CD4-positive, alpha-beta T cell treated with Interleukin-1 beta for 1 hour (primary cell): Measurements from ENCODE around the gene CST9L.
A peak's percentile ranks its signal among the peaks of the same experiment; 100 is the strongest.

Source experiments
- DNase-seq, 2 donors: peaks; one replicate each; pipeline ENCODE4 v3.0.0-alpha.2; 2020 to 2022

Gene CST9L

GRCh38 chr20:23568320-23568970 lies at the start of gene CST9L:
TSS of gene CST9L (minus strand) at chr20:23568484. CDS start at chr20:23568450, 34 bp downstream.
- DNase-seq: no peak

- DNase-seq: no peak
Observed at GRCh38 chr20:23614163-23614562, 45.9 kb upstream of the CST9L start.

DNA sequence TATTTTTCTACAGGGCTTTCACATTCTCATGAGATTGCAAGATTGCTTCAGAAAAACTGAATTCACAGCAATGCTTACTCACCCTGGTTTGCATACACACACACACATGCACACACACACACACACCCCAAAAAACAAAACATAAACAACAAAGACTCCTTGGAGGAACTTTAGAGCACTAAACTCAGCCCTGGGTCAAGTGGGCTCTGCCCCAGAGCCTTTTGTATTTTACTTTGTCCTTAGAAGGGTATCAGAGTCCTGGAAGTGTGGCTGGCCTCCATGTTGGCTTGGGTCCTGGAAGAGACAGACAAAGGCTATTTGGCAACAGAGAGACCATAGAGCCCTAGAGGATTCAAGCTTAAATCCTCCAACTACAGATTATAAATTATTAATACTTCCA lies 45.4 kb upstream of the CST9L start:
- no peak for DNase-seq

- DNase-seq: no peak
Observed at GRCh38 chr20:23612396-23612795, 44.1 kb upstream of the CST9L start.

DNA sequence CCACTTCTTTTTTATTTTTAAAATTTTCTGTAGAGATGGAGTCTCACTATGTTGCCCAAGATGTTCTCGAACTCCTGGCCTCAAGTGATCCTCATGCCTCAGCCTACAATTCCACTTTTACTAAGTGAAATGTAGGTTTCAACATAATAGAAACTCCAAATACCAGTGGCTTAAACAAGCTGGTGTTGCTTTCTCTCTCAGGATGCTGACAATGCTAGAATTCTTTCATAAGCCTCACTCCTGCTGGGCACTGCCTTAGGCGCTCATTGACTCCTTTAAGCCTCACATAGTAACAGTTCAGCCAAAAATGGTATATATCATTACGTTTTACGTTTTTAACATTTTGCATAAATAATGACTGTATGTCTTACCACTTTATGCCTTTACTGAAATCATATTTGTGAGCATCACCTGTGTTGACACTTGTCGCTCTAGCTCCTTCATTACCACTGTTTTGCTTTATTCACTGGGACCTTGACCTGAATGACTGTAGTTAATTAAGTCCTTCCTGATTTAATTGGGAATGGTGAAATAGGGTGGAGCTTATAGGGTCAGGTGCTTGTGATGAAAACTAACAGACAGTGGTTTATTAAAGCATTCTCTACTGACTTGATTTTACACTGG lies 41.3 kb upstream of the CST9L start:
- DNase-seq: no peak

DNA sequence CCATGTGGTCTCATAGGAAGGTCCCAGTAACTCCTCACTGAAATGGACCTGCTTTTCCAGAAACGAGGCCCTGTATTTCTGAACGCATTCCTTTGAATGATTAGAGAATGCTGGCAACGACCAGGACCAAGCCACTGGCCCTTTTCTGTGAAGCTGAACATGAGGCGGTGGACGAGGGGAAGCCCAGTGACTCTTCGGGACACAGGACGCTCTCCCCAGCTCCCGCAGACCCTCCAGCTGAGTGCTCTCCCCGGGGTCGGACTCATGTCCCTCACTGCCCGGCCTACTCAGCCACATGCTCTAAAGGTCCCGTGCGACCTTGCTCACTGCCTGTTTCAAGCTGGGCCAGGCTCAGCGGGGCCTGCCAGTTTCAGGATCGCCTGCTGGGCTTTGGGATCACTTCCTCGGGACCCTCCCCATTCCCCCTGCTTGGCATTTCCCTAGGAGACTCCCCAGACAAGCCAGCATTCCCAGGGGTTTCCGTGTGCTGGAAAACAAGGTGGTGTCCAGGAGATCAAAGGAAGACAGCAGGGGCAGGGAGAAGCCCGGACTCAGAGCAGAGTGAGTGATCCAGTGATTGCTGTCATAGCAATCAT lies 40.1 kb upstream of the CST9L start:
- DNase-seq: no peak

- DNase-seq: no peak
Observed at GRCh38 chr20:23607497-23608245, 39.4 kb upstream of the CST9L start.

DNA sequence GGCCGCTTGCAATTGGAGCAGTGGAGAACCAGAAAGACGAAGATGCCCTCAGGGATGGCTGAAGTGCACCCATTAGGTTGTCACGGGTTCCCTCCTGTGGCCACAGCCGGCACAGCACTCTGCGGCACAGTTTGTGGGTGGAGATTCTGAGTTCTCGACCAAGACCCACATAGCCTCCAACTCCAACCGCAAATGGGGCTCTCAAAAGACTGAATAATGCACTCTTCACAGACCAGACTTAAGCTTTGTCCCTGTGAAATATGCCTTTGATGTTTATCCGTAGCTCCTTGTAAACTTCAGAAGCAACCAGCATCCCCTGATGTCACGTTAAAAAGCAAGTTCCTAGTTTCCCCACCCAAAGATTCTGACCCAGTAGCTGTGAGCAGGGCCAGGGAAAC lies 38.4 kb upstream of the CST9L start:
- DNase-seq: peak; percentile 67 to 71

- no peak for DNase-seq
Observed at GRCh38 chr20:23605867-23606651, 37.8 kb upstream of the CST9L start, which contains the start of gene CST9. TSS of gene CST9 (minus strand) at chr20:23605917. CDS start at chr20:23605864, 53 bp downstream.

GRCh38 chr20:23604306-23604705 lies 36.0 kb upstream of the CST9L start:
- DNase-seq: no peak

- DNase-seq: no peak
Observed at GRCh38 chr20:23603321-23603720, 35.0 kb upstream of the CST9L start.

GRCh38 chr20:23602699-23603098 lies 34.4 kb upstream of the CST9L start:
- DNase-seq: no peak

DNA sequence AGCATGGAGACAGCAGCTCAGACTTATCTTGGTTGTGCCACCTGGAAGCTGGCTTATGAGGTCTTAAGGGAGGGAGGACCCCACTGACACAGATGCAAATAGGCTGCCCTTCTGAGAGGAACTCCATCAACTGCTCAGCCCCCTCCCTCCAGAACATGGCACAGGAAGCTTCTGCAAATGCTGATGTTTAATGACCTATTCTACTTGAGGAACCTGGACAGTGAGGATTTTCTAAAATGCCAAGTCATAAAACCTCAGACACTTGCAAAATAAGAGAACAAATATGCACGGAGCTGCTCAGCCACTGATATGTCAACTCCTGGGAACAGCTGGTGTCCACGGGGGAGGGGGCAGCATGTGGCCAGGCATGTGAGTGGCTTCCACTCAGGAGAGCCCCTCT lies 34.0 kb upstream of the CST9L start:
- no peak for DNase-seq

DNA sequence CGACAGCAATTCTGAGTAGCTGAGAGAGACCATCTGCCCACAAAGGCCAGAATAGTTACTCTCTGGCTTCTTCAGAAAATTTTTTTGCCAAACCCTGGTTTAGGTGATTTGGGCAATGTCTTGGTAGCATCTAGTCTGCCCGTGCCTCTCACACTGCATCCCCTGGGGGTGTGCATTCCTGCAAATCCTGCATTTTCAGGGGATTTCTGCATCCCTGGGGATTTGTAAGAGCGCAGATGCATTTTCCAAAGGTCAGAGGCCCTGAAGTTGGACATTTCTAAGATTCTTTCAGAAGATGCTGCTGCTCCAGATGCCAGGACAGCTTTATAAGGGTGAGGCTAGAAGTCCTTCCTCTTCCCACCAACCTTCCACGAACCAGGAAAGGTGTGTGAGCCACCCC lies 33.4 kb upstream of the CST9L start:
- no peak for DNase-seq

GRCh38 chr20:23598481-23598880 lies 30.2 kb upstream of the CST9L start:
- DNase-seq: no peak

GRCh38 chr20:23596579-23597250 lies 28.4 kb upstream of the CST9L start:
- DNase-seq: no peak

- DNase-seq: no peak
Observed at GRCh38 chr20:23595941-23596340, 27.7 kb upstream of the CST9L start.

- no peak for DNase-seq
Observed at GRCh38 chr20:23588434-23589403, 20.4 kb upstream of the CST9L start.

DNA sequence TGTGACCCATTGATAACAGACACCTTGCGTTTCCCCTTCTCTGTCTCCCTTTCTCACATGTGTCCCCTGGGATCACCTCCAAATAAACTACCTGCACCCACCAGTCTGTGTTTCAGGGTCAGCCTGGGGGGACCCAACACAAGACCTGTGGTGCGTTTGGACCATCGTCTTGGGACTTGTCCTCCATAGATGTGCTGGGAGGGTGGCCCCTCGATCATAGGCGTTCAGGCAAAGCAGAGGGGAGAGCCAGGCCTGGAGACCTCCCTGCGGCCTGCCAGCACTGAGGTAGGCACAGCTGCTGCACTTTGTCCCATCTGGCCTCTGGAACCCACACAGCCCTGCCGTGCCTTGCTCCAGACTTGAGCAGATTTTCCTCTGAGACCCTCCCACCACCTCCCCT lies 19.3 kb upstream of the CST9L start:
- no peak for DNase-seq

DNA sequence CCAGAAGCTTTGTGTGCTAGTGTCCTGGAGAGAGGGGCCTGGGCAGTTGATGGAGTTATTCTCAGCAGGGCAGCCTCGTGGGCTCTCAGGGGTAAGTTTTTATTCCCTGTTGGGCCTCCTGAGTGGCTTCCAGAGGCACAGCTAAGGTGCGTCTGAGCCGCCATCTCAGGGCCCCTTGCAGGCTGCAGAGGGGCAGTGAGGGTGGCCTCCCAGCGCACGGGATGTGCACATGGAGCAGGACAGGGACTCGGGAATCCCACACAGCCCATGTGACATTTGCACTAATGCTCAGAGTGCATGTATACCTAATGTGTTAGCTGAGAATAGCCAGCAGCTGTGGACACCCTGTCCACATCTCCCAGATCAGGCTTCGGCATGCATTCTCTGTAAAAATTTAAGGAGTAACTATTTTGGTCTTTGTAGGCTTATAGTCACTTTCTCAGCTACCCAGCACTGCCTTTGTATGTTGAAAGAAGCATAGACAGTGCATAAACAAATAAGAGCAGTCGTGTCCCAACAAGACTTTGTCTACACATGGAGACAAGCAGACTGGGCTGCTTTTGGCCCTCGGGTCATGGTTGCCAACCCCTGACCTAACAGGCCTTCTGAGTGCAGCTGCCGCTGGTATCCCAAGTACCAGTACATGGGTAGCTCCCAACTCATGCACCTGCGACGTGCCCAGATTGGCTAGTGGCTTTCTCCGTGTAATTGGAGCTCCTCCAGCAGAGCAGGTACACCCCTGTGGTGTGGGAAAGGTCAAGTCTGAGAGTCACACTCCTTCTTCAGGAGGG lies 18.6 kb upstream of the CST9L start:
- no peak for DNase-seq
